SJSA1 (cell line): ENCODE measurements around the gene LRGUK. TPM values are rescaled to one million over a fixed set of nuclear protein-coding genes. Genes with fewer than 3 reads are reported as not detected.
A peak's percentile ranks its signal among the peaks of the same experiment; 100 is the strongest.

Source experiments
- DNase-seq, 2 experiments: peaks; one replicate each; pipeline ENCODE4 v3.0.0-alpha.2; 2015 to 2020; ENCODE audit warnings: low spot score in 2 of 2, low read depth in 1 of 2
- H3K27ac ChIP-seq: fragments of 250-450 bp; sonication (Bioruptor Pico); 2 replicates; pipeline ENCODE4 v1.5.1; 2020; ENCODE audit warnings: mild to moderate bottlenecking, moderate library complexity
- H3K27me3 ChIP-seq: fragments of 250-450 bp; sonication (Bioruptor Pico); replicated peaks from 2 replicates; pipeline ENCODE4 v1.5.1; 2020; ENCODE audit warnings: mild to moderate bottlenecking, moderate library complexity
- H3K36me3 ChIP-seq: fragments of 250-450 bp; sonication (Bioruptor Pico); 2 replicates; pipeline ENCODE4 v1.5.1; 2020; ENCODE audit warnings: mild to moderate bottlenecking
- H3K4me1 ChIP-seq: fragments of 250-450 bp; sonication (Bioruptor Pico); replicated peaks from 2 replicates; pipeline ENCODE4 v1.6.1; 2021; ENCODE audit warnings: mild to moderate bottlenecking
- H3K4me3 ChIP-seq: fragments of 250-450 bp; sonication (Bioruptor Pico); 2 replicates; pipeline ENCODE4 v1.5.1; 2020; ENCODE audit warnings: mild to moderate bottlenecking
- H3K9me3 ChIP-seq: fragments of 250-450 bp; sonication (Bioruptor Pico); replicated peaks from 2 replicates; pipeline ENCODE4 v1.5.1; 2020; ENCODE audit warnings: mild to moderate bottlenecking
- total RNA-seq: library from RNA; depleted of rRNA; stranded (reverse); fragments of >200 nt; shearing (Covaris generic); gene quantifications from 2 replicates; pipeline ENCODE4 v1.2.3, GENCODE V29; 2014

LRGUK gene
- total RNA-seq, 1 experiment from 2014 or later = 0.05 TPM

- Histone ChIP-seq H3K4me3 (no peak overlapping the region), H3K4me1 (no peaks in the 10 kb centered on the region), H3K27ac (no peak overlapping the region), H3K9me3 (no peaks in the 10 kb centered on the region), H3K36me3 (no peaks in the 10 kb centered on the region), H3K27me3 (no peaks in the 10 kb centered on the region)
- no peak for DNase-seq
Observed at GRCh38 chr7:134141868-134142264, 14.7 kb downstream of the LRGUK start.

- no peaks in the 10 kb centered on the region for H3K36me3 ChIP-seq
- no peak overlapping the region for H3K27ac ChIP-seq
- DNase-seq = no peak
- no peaks in the 10 kb centered on the region for H3K4me1 ChIP-seq
- no peaks in the 10 kb centered on the region for H3K9me3 ChIP-seq
- no peak overlapping the region for H3K4me3 ChIP-seq
- no peaks in the 10 kb centered on the region for H3K27me3 ChIP-seq
Observed at GRCh38 chr7:134153493-134154136, 26.5 kb downstream of the LRGUK start.

- Histone ChIP-seq H3K4me1 (no peaks in the 10 kb centered on the region), H3K27me3 (no peaks in the 10 kb centered on the region), H3K27ac (no peak overlapping the region), H3K9me3 (no peaks in the 10 kb centered on the region), H3K36me3 (no peaks in the 10 kb centered on the region), H3K4me3 (no peak overlapping the region)
- no peak for DNase-seq
Observed at GRCh38 chr7:134154581-134155130, 27.5 kb downstream of the LRGUK start.

GRCh38 chr7:134155206-134155605 is 28.1 kb downstream of the LRGUK start:
- no peak for DNase-seq
- Histone ChIP-seq H3K27ac (no peak overlapping the region), H3K9me3 (no peaks in the 10 kb centered on the region), H3K4me1 (no peaks in the 10 kb centered on the region), H3K36me3 (no peaks in the 10 kb centered on the region), H3K27me3 (no peaks in the 10 kb centered on the region), H3K4me3 (no peak overlapping the region)

GRCh38 chr7:134155871-134156270 is 28.7 kb downstream of the LRGUK start:
- Histone ChIP-seq H3K4me3 (no peak overlapping the region), H3K4me1 (no peaks in the 10 kb centered on the region), H3K36me3 (no peaks in the 10 kb centered on the region), H3K27me3 (no peaks in the 10 kb centered on the region), H3K9me3 (no peaks in the 10 kb centered on the region), H3K27ac (no peak overlapping the region)
- DNase-seq = no peak

GRCh38 chr7:134165252-134165651 is 38.1 kb downstream of the LRGUK start:
- Histone ChIP-seq H3K4me3 (no peak overlapping the region), H3K36me3 (no peaks in the 10 kb centered on the region), H3K9me3 (no peaks in the 10 kb centered on the region), H3K4me1 (no peaks in the 10 kb centered on the region), H3K27ac (no peak overlapping the region), H3K27me3 (peaks cover 3% of the 10 kb centered on the region; the same call in 1 of the 2 replicates)
- DNase-seq = no peak

GRCh38 chr7:134167250-134167649 is 40.1 kb downstream of the LRGUK start:
- H3K27me3 ChIP-seq = peaks cover 3% of the 10 kb centered on the region; the same call in 1 of the 2 replicates
- H3K4me1 ChIP-seq = no peaks in the 10 kb centered on the region
- H3K27ac ChIP-seq = no peak overlapping the region
- DNase-seq = no peak
- H3K9me3 ChIP-seq = no peaks in the 10 kb centered on the region
- no peaks in the 10 kb centered on the region for H3K36me3 ChIP-seq
- no peak overlapping the region for H3K4me3 ChIP-seq

- Histone ChIP-seq H3K4me3 (no peak overlapping the region), H3K4me1 (no peaks in the 10 kb centered on the region), H3K36me3 (no peaks in the 10 kb centered on the region), H3K27ac (no peak overlapping the region), H3K9me3 (no peaks in the 10 kb centered on the region), H3K27me3 (peaks cover 3% of the 10 kb centered on the region; the same call in 1 of the 2 replicates)
- DNase-seq = no peak
Observed at GRCh38 chr7:134167841-134168240, 40.7 kb downstream of the LRGUK start.

- DNase-seq = peak in 1 of 2 experiments; percentile 11
Observed at GRCh38 chr7:134174795-134175261, 47.7 kb downstream of the LRGUK start.

GRCh38 chr7:134175334-134176036 is 48.3 kb downstream of the LRGUK start:
- Histone ChIP-seq H3K4me1 (peaks cover 9% of the 10 kb centered on the region), H3K9me3 (no peaks in the 10 kb centered on the region), H3K4me3 (no peak overlapping the region), H3K27me3 (no peaks in the 10 kb centered on the region), H3K27ac (no peak overlapping the region), H3K36me3 (no peaks in the 10 kb centered on the region)
- DNase-seq = no peak

More at GRCh38 chr7:134174795-134175261, 47.7 kb downstream of the LRGUK start:
- Histone ChIP-seq H3K9me3 (no peaks in the 10 kb centered on the region), H3K4me3 (no peak overlapping the region), H3K4me1 (peaks cover 9% of the 10 kb centered on the region), H3K36me3 (no peaks in the 10 kb centered on the region), H3K27me3 (no peaks in the 10 kb centered on the region; the same call in 1 of the 2 replicates), H3K27ac (no peak overlapping the region)

- H3K4me3 ChIP-seq = no peak overlapping the region
- H3K27ac ChIP-seq = no peak overlapping the region
- H3K27me3 ChIP-seq = no peaks in the 10 kb centered on the region
- H3K36me3 ChIP-seq = no peaks in the 10 kb centered on the region
- no peaks in the 10 kb centered on the region for H3K9me3 ChIP-seq
- no peak for DNase-seq
- peaks cover 9% of the 10 kb centered on the region for H3K4me1 ChIP-seq
Observed at GRCh38 chr7:134176037-134176350, 48.9 kb downstream of the LRGUK start.

- peaks cover 9% of the 10 kb centered on the region for H3K4me1 ChIP-seq
- H3K9me3 ChIP-seq = no peaks in the 10 kb centered on the region
- H3K4me3 ChIP-seq = no peak overlapping the region
- H3K27me3 ChIP-seq = no peaks in the 10 kb centered on the region
- H3K36me3 ChIP-seq = no peaks in the 10 kb centered on the region
- no peak overlapping the region for H3K27ac ChIP-seq
- DNase-seq = no peak
Observed at GRCh38 chr7:134179036-134180011, 52.2 kb downstream of the LRGUK start.

GRCh38 chr7:134180376-134180775 is 53.2 kb downstream of the LRGUK start:
- Histone ChIP-seq H3K36me3 (no peaks in the 10 kb centered on the region), H3K27ac (no peak overlapping the region), H3K4me3 (no peak overlapping the region), H3K4me1 (no peaks in the 10 kb centered on the region), H3K9me3 (no peaks in the 10 kb centered on the region), H3K27me3 (no peaks in the 10 kb centered on the region)
- DNase-seq = no peak
